ENCODE measurements around the gene GCC2. TPM values are rescaled to one million over a fixed set of nuclear protein-coding genes. Genes with fewer than 3 reads are reported as not detected.
"Not testable (repeated sequence)": the region's sequence is repeated elsewhere in the genome, so short reads cannot be mapped to it uniquely, and the experiment has no call there.

Gene GCC2
- total RNA-seq, 1 donor from 2014 or later: 23.9 TPM

- ATAC-seq (no peak), DNase-seq (no peak)
- intact Hi-C loops (cut with micrococcal nuclease): no loop called here
Observed at GRCh38 chr2:108548208-108549003, 99.4 kb downstream of the GCC2 start.

- DNase-seq: no peak
- intact Hi-C loops (cut with micrococcal nuclease): no loop called here
- ATAC-seq: no peak
Observed at GRCh38 chr2:108552566-108552965, 103.6 kb downstream of the GCC2 start.

- intact Hi-C loops (cut with micrococcal nuclease): no loop called here
- DNase-seq (no peak), ATAC-seq (peak; percentile 67)
Observed at GRCh38 chr2:108553209-108553919, 104.4 kb downstream of the GCC2 start.

- ATAC-seq (peak; percentile 95), DNase-seq (peak; percentile 85)
- intact Hi-C loops (cut with micrococcal nuclease): no loop called here
Observed at GRCh38 chr2:108554528-108554927, 105.5 kb downstream of the GCC2 start.

GRCh38 chr2:108555572-108555971, 106.6 kb downstream of the GCC2 start:
- intact Hi-C loops (cut with micrococcal nuclease): no loop called here
- DNase-seq: no peak
- peak; percentile 51 for ATAC-seq

- intact Hi-C loops (cut with micrococcal nuclease); ATAC-seq: not testable (repeated sequence)
Observed at GRCh38 chr2:108556581-108556980, 107.6 kb downstream of the GCC2 start.

More at GRCh38 chr2:108556581-108556980, 107.6 kb downstream of the GCC2 start:
- DNase-seq: peak; percentile 43

Other genes with a start within 250 kb of the GCC2 start
- gene SULT1C3, start 209.2 kb upstream of the GCC2 start, total RNA-seq: not detected
- gene SULT1C2, start 160.3 kb upstream of the GCC2 start, total RNA-seq: 0.55 TPM
- 3.2 TPM for gene SULT1C4, start 71.3 kb upstream of the GCC2 start, total RNA-seq
- gene LIMS1, start 85.3 kb downstream of the GCC2 start, total RNA-seq: 74.3 TPM